NCI-H2196 (cell line): ENCODE measurements around the gene FLCN.
"Not testable (repeated sequence)": the region's sequence is repeated elsewhere in the genome, so short reads cannot be mapped to it uniquely, and the experiment has no call there.

Source experiments
- DNase-seq: peaks from one replicate; lab custom pipeline; 2025; ENCODE audit not compliant: unreplicated experiment; lab: John Stamatoyannopoulos, UW

The FLCN gene

GRCh38 chr17:17186551-17187505, 50.1 kb downstream of the FLCN start:
- no peak for DNase-seq

GRCh38 chr17:17186051-17186450, 50.9 kb downstream of the FLCN start:
- DNase-seq: no peak

GRCh38 chr17:17184985-17185757, 51.8 kb downstream of the FLCN start:
- DNase-seq: not testable (repeated sequence)

GRCh38 chr17:17183744-17184143, 53.2 kb downstream of the FLCN start:
- DNase-seq: no peak

GRCh38 chr17:17182598-17183136, 54.3 kb downstream of the FLCN start:
- no peak for DNase-seq

GRCh38 chr17:17181666-17182597, 55.0 kb downstream of the FLCN start:
- DNase-seq: no peak

- DNase-seq: no peak
Observed at GRCh38 chr17:17180741-17181525, 56.0 kb downstream of the FLCN start.

- DNase-seq: no peak
Observed at GRCh38 chr17:17180141-17180603, 56.8 kb downstream of the FLCN start.

- DNase-seq: no peak
Observed at GRCh38 chr17:17179371-17179827, 57.6 kb downstream of the FLCN start.

GRCh38 chr17:17177176-17177575, 59.8 kb downstream of the FLCN start:
- no peak for DNase-seq

- no peak for DNase-seq
Observed at GRCh38 chr17:17176341-17176740, 60.6 kb downstream of the FLCN start.

GRCh38 chr17:17175917-17176316, 61.1 kb downstream of the FLCN start:
- DNase-seq: no peak

- no peak for DNase-seq
Observed at GRCh38 chr17:17175340-17175739, 61.6 kb downstream of the FLCN start.

- no peak for DNase-seq
Observed at GRCh38 chr17:17173921-17174320, 63.0 kb downstream of the FLCN start.

- no peak for DNase-seq
Observed at GRCh38 chr17:17172990-17173389, 64.0 kb downstream of the FLCN start.

GRCh38 chr17:17172001-17172939, 64.7 kb downstream of the FLCN start:
- DNase-seq: no peak

- DNase-seq: no peak
Observed at GRCh38 chr17:17171186-17171585, 65.8 kb downstream of the FLCN start.

GRCh38 chr17:17170346-17170985, 66.5 kb downstream of the FLCN start:
- no peak for DNase-seq
